Astrocyte (in vitro differentiated cells and primary cell): Measurements from ENCODE around the gene PAGR1. TPM values are rescaled to one million over a fixed set of nuclear protein-coding genes. Genes with fewer than 3 reads are reported as not detected.
A peak's percentile ranks its signal among the peaks of the same experiment; 100 is the strongest.

Experiments used
- DNase-seq: peaks from one replicate; pipeline ENCODE4 v3.0.0-alpha.2; 2010; ENCODE audit warnings: low read depth
- FAIRE-seq: peaks from 2 replicates; lab custom pipeline; 2011; peaks lifted over from hg19 to GRCh38; lab: Jason Lieb, UNC
- H2AFZ ChIP-seq: 2 replicates; pipeline ENCODE4 v1.6.0; 2012; ENCODE audit warnings: low read depth, low read length, inconsistent platforms
- H3K27ac ChIP-seq: 2 replicates; pipeline ENCODE4 v1.5.1; 2011; ENCODE audit warnings: low read depth, low read length, inconsistent platforms
- H3K27me3 ChIP-seq: 2 replicates; pipeline ENCODE4 v1.6.0; 2011; ENCODE audit warnings: low read length, inconsistent platforms; ENCODE audit not compliant: insufficient read depth
- H3K36me3 ChIP-seq: 2 replicates; pipeline ENCODE4 v1.5.1; 2011; ENCODE audit warnings: low read length, inconsistent platforms; ENCODE audit not compliant: insufficient read depth
- H3K4me1 ChIP-seq: 2 replicates; pipeline ENCODE4 v1.5.1; 2011; ENCODE audit warnings: low read length, inconsistent platforms; ENCODE audit not compliant: insufficient read depth
- H3K4me2 ChIP-seq: 2 replicates; pipeline ENCODE4 v1.6.0; 2012; ENCODE audit warnings: low read length, inconsistent platforms
- H3K4me3 ChIP-seq: 2 replicates; pipeline ENCODE4 v1.5.1; 2011; ENCODE audit warnings: low read depth, mild to moderate bottlenecking, low read length, inconsistent platforms; ENCODE audit not compliant: insufficient read depth
- H3K79me2 ChIP-seq: 2 replicates; pipeline ENCODE4 v1.6.0; 2012; ENCODE audit warnings: mild to moderate bottlenecking, low read length, inconsistent platforms; ENCODE audit not compliant: insufficient read depth
- H3K9ac ChIP-seq: 2 replicates; pipeline ENCODE4 v1.6.0; 2012; ENCODE audit warnings: mild to moderate bottlenecking, low read length, inconsistent platforms
- H3K9me3 ChIP-seq: 2 replicates; pipeline ENCODE4 v1.5.1; 2012; ENCODE audit warnings: low read depth, mild to moderate bottlenecking, low read length, inconsistent platforms; ENCODE audit not compliant: insufficient read depth
- H4K20me1 ChIP-seq: 2 replicates; pipeline ENCODE4 v1.6.0; 2012; ENCODE audit warnings: low read length, inconsistent platforms; ENCODE audit not compliant: insufficient read depth
- H3K27ac Mint-ChIP-seq: one replicate; pipeline ENCODE4 v1.8.0; 2021; ENCODE audit warnings: mild to moderate bottlenecking, mixed read lengths; ENCODE audit not compliant: unreplicated experiment
- H3K27me3 Mint-ChIP-seq: one replicate; pipeline ENCODE4 v1.8.0; 2021; ENCODE audit warnings: low read depth, mixed read lengths; ENCODE audit not compliant: unreplicated experiment
- H3K36me3 Mint-ChIP-seq: one replicate; pipeline ENCODE4 v1.8.0; 2021; ENCODE audit warnings: low read depth, mixed read lengths; ENCODE audit not compliant: unreplicated experiment
- H3K4me1 Mint-ChIP-seq: one replicate; pipeline ENCODE4 v1.8.0; 2021; ENCODE audit warnings: low read depth, mixed read lengths; ENCODE audit not compliant: unreplicated experiment
- H3K4me3 Mint-ChIP-seq: one replicate; pipeline ENCODE4 v1.8.0; 2021; ENCODE audit warnings: mild to moderate bottlenecking, moderate library complexity, mixed read lengths; ENCODE audit not compliant: unreplicated experiment
- H3K9me3 Mint-ChIP-seq: one replicate; pipeline ENCODE4 v1.8.0; 2021; ENCODE audit warnings: mild to moderate bottlenecking, mixed read lengths; ENCODE audit not compliant: unreplicated experiment
- EZH2 ChIP-seq: IDR thresholded peaks from 2 replicates; pipeline ENCODE4 v1.6.1; 2012; ENCODE audit warnings: mild to moderate bottlenecking, low read length, inconsistent platforms; ENCODE audit not compliant: insufficient read depth
- total RNA-seq: library from RNA; stranded (reverse); gene quantifications from 2 replicates; pipeline ENCODE4 v1.2.1, GENCODE V29; 2021
- TF ChIP-seq, protein P1 (sequence below): IDR thresholded peaks from 2 replicates; pipeline ENCODE4 v1.5.1; 2011; ENCODE audit warnings: low read depth, mild to moderate bottlenecking, inconsistent platforms, low read length, moderate library complexity; ENCODE audit not compliant: insufficient read depth

PAGR1 gene
- total RNA-seq, 1 donor from 2014 or later = 20.8 TPM

DNA sequence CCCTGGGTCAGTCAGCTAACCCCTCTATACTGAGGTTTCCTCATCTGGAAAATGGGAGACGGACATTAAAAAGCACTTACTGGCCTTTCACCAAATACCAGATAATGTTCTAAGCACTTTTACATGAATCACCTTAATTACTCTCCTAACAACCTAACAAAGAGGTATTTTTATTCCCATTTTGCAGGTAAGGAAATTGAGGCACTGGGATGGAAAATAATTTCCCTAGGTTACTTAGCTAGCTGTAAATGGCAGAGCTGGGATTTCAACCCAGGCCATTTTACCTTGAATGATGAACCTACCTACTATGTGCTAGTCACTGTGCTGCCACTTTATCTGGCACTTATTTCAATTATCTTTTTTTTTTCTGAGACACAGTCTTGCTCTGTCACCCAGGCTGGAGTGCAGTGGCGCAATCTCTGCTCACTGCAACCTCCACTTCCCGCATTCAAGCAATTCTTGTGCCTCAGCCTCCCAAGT lies 21.7 kb upstream of the PAGR1 start:
- FAIRE-seq (no peak), DNase-seq (no peak)
- Histone ChIP-seq H3K4me2 (no peak overlapping the region), H4K20me1 (peaks cover 5% of the 10 kb centered on the region), H3K9ac (no peak overlapping the region), H3K9me3 (no peaks in the 10 kb centered on the region), H2AFZ (no peak overlapping the region), H3K36me3 (peaks cover 19% of the 10 kb centered on the region), H3K4me1 (peaks cover 11% of the 10 kb centered on the region), H3K79me2 (peaks cover 65% of the 10 kb centered on the region), H3K4me3 (no peak overlapping the region), H3K27me3 (no peaks in the 10 kb centered on the region), H3K27ac (no peak overlapping the region)
- no peak for TF ChIP-seq EZH2
- TF ChIP-seq, protein P1, sequence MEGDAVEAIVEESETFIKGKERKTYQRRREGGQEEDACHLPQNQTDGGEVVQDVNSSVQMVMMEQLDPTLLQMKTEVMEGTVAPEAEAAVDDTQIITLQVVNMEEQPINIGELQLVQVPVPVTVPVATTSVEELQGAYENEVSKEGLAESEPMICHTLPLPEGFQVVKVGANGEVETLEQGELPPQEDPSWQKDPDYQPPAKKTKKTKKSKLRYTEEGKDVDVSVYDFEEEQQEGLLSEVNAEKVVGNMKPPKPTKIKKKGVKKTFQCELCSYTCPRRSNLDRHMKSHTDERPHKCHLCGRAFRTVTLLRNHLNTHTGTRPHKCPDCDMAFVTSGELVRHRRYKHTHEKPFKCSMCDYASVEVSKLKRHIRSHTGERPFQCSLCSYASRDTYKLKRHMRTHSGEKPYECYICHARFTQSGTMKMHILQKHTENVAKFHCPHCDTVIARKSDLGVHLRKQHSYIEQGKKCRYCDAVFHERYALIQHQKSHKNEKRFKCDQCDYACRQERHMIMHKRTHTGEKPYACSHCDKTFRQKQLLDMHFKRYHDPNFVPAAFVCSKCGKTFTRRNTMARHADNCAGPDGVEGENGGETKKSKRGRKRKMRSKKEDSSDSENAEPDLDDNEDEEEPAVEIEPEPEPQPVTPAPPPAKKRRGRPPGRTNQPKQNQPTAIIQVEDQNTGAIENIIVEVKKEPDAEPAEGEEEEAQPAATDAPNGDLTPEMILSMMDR = no peak
- peaks cover 7% of the 10 kb centered on the region for H3K36me3 Mint-ChIP-seq
- H3K4me3 Mint-ChIP-seq = no peak overlapping the region
- H3K27ac Mint-ChIP-seq = no peak overlapping the region
- H3K27me3 Mint-ChIP-seq = no peaks in the 10 kb centered on the region
- no peaks in the 10 kb centered on the region for H3K9me3 Mint-ChIP-seq
- peaks cover 7% of the 10 kb centered on the region for H3K4me1 Mint-ChIP-seq

DNA sequence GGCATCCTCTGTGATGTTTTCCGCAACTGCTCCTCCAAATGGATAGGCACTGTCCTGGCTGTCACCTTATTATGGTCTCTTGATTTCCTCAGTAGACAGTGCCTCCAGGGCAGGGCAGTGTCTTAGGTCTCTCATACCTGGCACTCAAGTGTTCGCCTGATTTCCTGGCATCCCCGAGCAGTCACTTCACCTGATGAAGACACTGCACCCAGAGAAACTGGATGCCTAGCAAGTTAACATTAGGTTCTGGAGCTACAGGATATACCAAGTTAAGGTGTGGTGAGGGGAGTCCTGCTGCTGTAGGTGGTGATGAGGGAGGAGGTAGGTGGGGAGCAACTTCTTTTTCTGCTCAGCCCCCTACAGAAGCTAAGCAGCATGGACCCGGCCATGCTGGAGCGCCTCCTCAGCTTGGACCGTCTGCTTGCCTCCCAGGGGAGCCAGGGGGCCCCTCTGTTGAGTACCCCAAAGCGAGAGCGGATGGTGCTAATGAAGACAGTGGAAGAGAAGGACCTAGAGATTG lies 13.5 kb upstream of the PAGR1 start:
- Histone ChIP-seq H3K79me2 (peaks cover 5% of the 10 kb centered on the region), H3K9ac (no peak overlapping the region), H4K20me1 (no peaks in the 10 kb centered on the region), H3K4me1 (peaks cover 9% of the 10 kb centered on the region), H3K27ac (no peak overlapping the region), H3K27me3 (no peaks in the 10 kb centered on the region), H3K36me3 (peaks cover 22% of the 10 kb centered on the region), H3K4me2 (no peak overlapping the region), H2AFZ (no peak overlapping the region), H3K4me3 (no peak overlapping the region), H3K9me3 (no peaks in the 10 kb centered on the region)
- FAIRE-seq (no peak), DNase-seq (no peak)
- H3K4me1 Mint-ChIP-seq = peaks cover 6% of the 10 kb centered on the region
- peaks cover 14% of the 10 kb centered on the region for H3K36me3 Mint-ChIP-seq
- H3K27ac Mint-ChIP-seq = no peak overlapping the region
- H3K9me3 Mint-ChIP-seq = no peaks in the 10 kb centered on the region
- peak overlapping the region; percentile 41 for H3K4me3 Mint-ChIP-seq
- TF ChIP-seq EZH2 = no peak
- no peaks in the 10 kb centered on the region for H3K27me3 Mint-ChIP-seq

DNA sequence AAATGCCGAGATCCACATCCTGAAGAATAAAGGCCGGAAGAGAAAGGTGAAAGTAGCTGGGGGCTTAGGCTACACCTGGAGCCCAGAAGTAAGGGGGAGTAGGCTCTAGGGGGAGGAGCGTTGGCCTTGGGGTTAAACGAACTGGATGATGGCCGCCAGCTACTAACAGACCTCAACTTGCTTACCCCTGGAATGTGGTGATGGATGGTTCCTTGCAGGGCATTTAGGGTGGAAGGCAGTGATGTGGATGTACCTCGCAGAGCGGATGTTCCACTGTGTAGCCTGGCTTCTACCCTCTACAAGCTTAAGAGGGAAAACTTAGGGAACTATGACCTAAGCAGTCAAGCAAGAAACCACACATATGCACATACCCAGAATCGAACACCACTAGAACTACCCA lies 11.9 kb upstream of the PAGR1 start:
- Histone ChIP-seq H3K79me2 (peaks cover 20% of the 10 kb centered on the region), H3K27me3 (no peaks in the 10 kb centered on the region), H3K4me1 (peaks cover 15% of the 10 kb centered on the region), H3K27ac (no peak overlapping the region), H3K4me2 (peak overlapping the region; percentile 96), H3K9me3 (no peaks in the 10 kb centered on the region), H3K4me3 (no peak overlapping the region), H4K20me1 (peaks cover 11% of the 10 kb centered on the region), H3K36me3 (peaks cover 11% of the 10 kb centered on the region), H3K9ac (peak overlapping the region; percentile 94), H2AFZ (no peak overlapping the region)
- Mint-ChIP-seq H3K27ac (peak overlapping the region; percentile 75), H3K9me3 (no peaks in the 10 kb centered on the region), H3K36me3 (peaks cover 15% of the 10 kb centered on the region), H3K4me1 (peaks cover 13% of the 10 kb centered on the region), H3K4me3 (peak overlapping the region; percentile 85), H3K27me3 (no peaks in the 10 kb centered on the region)
- TF ChIP-seq, protein P1 = no peak
- TF ChIP-seq EZH2 = no peak
- DNase-seq = no peak
- no peak for FAIRE-seq
